SU-DHL-6 (cell line): Measurements from ENCODE around the gene ZFYVE9.

ENCODE experiments used
- H2AFZ ChIP-seq: fragments of 200-600 bp; sonication (generic); 2 replicates; pipeline ENCODE4 v1.6.1; 2014; ENCODE audit warnings: low read depth, mild to moderate bottlenecking, moderate library complexity, mixed read lengths, antibody characterized with exemption, low read length; ENCODE audit not compliant: severe bottlenecking
- H3F3A ChIP-seq: fragments of 200-600 bp; shearing (Covaris generic); 2 replicates; pipeline ENCODE4 v1.6.0; 2016; ENCODE audit warnings: antibody characterized with exemption, mild to moderate bottlenecking; ENCODE audit not compliant: insufficient read depth
- H3K27ac ChIP-seq: fragments of 200-600 bp; sonication (generic); 2 replicates; pipeline ENCODE4 v1.5.1; 2016; ENCODE audit warnings: low read depth, mild to moderate bottlenecking, low read length, moderate library complexity, mixed read lengths
- H3K27me3 ChIP-seq: fragments of 200-600 bp; sonication (generic), shearing (Covaris generic); 2 replicates; pipeline ENCODE4 v1.6.0; 2014; ENCODE audit warnings: mild to moderate bottlenecking, low read length
- H3K36me3 ChIP-seq: fragments of 200-600 bp; sonication (generic); 2 replicates; pipeline ENCODE4 v1.6.1; 2014; ENCODE audit warnings: mild to moderate bottlenecking, low read length, mixed read lengths
- H3K4me2 ChIP-seq: fragments of 300-600, 200-600 bp; shearing (Covaris generic), sonication (generic); 2 replicates; pipeline ENCODE4 v1.6.0; 2014; ENCODE audit warnings: low read length, low read depth, mild to moderate bottlenecking; ENCODE audit not compliant: poor library complexity, severe bottlenecking
- H3K4me3 ChIP-seq: fragments of 200-600 bp; sonication (generic); 2 replicates; pipeline ENCODE4 v1.5.1; 2014; ENCODE audit warnings: antibody characterized with exemption, low read length, mild to moderate bottlenecking, mixed read lengths; ENCODE audit not compliant: insufficient read depth, poor library complexity, severe bottlenecking
- H3K79me2 ChIP-seq: fragments of 200-600 bp; sonication (generic); 2 replicates; pipeline ENCODE4 v1.6.1; 2014; ENCODE audit warnings: mild to moderate bottlenecking, low read length, moderate library complexity; ENCODE audit not compliant: insufficient read depth
- H3K9ac ChIP-seq: fragments of 200-600 bp; sonication (generic); 2 replicates; pipeline ENCODE4 v1.7.0; 2014; ENCODE audit warnings: mild to moderate bottlenecking, low read length
- H3K9me2 ChIP-seq: fragments of 200-600 bp; sonication (generic); replicated peaks from 2 replicates; pipeline ENCODE4 v1.6.1; 2014; ENCODE audit warnings: low read length; ENCODE audit not compliant: insufficient read depth
- H3K9me3 ChIP-seq: fragments of 200-600 bp; sonication (generic); 2 replicates; pipeline ENCODE4 v1.6.1; 2014; ENCODE audit warnings: low read length, mixed read lengths; ENCODE audit not compliant: insufficient read depth
- H4K20me1 ChIP-seq: fragments of 200-600 bp; sonication (generic); 2 replicates; pipeline ENCODE4 v1.6.1; 2014; ENCODE audit warnings: low read depth, mild to moderate bottlenecking, antibody characterized with exemption, low read length, moderate library complexity, mixed read lengths
- EZH2phosphoT487 ChIP-seq: fragments of 200-600 bp; sonication (generic), shearing (Covaris generic); conservative IDR thresholded peaks from 2 replicates; pipeline ENCODE4 v1.6.1; 2018; ENCODE audit warnings: mild to moderate bottlenecking, antibody characterized with exemption, low read length, moderate library complexity, mixed read lengths
- TF ChIP-seq, protein P1 (sequence below): fragments of 200-600 bp; sonication (generic); IDR thresholded peaks from one replicate; pipeline ENCODE4 v1.5.1; 2017; ENCODE audit warnings: antibody characterized with exemption, mild to moderate bottlenecking, low read length, moderate library complexity; ENCODE audit not compliant: insufficient read depth, poor library complexity, severe bottlenecking

The ZFYVE9 gene

DNA sequence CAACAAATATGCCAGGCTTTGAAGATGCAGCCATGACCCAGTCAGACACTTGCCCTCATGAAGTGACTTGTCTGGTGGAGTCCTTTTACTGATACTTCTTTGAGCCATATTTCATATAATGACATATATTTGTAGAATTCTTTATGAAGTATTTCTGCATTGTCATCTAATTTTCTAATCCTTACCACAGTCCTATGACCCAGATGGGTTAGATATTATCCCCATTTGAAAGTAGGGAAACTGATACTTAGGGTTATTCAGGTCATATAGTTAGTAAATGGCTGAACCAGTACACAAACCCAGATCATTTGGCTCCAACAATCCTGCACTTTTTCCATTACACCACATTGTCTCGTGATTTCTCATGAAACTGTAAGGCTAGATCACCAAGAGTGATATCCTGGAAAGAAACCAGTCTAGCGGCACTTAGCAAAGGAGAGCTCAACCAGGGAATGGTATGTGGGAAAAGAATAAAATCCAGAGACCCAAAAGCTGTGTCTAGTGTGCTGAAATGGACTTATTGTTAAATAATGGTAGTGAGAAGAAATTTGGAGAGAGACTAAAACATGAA is 49.6 kb downstream of the ZFYVE9 start:
- Histone ChIP-seq H3K27me3 (no peaks in the 10 kb centered on the region), H4K20me1 (no peaks in the 10 kb centered on the region), H2AFZ (no peak overlapping the region), H3F3A (no peaks in the 10 kb centered on the region), H3K27ac (no peak overlapping the region), H3K9ac (no peak overlapping the region), H3K4me3 (no peak overlapping the region), H3K9me3 (no peaks in the 10 kb centered on the region), H3K4me2 (no peak overlapping the region), H3K9me2 (no peaks in the 10 kb centered on the region), H3K79me2 (no peaks in the 10 kb centered on the region), H3K36me3 (no peaks in the 10 kb centered on the region)
- TF ChIP-seq, protein P1, sequence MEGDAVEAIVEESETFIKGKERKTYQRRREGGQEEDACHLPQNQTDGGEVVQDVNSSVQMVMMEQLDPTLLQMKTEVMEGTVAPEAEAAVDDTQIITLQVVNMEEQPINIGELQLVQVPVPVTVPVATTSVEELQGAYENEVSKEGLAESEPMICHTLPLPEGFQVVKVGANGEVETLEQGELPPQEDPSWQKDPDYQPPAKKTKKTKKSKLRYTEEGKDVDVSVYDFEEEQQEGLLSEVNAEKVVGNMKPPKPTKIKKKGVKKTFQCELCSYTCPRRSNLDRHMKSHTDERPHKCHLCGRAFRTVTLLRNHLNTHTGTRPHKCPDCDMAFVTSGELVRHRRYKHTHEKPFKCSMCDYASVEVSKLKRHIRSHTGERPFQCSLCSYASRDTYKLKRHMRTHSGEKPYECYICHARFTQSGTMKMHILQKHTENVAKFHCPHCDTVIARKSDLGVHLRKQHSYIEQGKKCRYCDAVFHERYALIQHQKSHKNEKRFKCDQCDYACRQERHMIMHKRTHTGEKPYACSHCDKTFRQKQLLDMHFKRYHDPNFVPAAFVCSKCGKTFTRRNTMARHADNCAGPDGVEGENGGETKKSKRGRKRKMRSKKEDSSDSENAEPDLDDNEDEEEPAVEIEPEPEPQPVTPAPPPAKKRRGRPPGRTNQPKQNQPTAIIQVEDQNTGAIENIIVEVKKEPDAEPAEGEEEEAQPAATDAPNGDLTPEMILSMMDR: no peak
- TF ChIP-seq EZH2phosphoT487: no peak

DNA sequence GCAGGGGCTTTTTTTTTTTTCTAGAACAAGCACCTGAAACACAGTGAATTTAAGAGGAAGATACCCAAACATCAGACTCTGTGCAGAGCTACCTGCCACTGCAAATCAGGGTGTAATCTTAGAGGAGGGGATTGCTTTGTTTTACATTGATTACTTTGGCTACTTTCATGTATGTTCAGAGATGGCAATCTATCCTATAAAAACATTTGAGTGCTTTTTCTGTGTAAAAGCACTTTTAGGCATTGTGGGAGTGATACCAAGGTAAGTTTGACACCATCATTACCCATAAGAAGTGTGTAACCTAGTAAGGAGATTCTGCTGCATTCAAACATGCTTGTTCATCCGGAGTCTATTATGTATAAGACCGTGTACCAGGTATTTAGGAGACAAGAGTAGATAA is 50.1 kb downstream of the ZFYVE9 start:
- Histone ChIP-seq H2AFZ (no peak overlapping the region), H3K4me3 (no peak overlapping the region), H3K79me2 (no peaks in the 10 kb centered on the region), H3K27ac (no peak overlapping the region), H3K9me2 (no peaks in the 10 kb centered on the region), H3K9me3 (no peaks in the 10 kb centered on the region), H3K9ac (no peak overlapping the region), H3K36me3 (no peaks in the 10 kb centered on the region), H4K20me1 (no peaks in the 10 kb centered on the region), H3K27me3 (no peaks in the 10 kb centered on the region), H3K4me2 (no peak overlapping the region), H3F3A (no peaks in the 10 kb centered on the region)
- TF ChIP-seq EZH2phosphoT487: no peak
- TF ChIP-seq, protein P1: no peak

DNA sequence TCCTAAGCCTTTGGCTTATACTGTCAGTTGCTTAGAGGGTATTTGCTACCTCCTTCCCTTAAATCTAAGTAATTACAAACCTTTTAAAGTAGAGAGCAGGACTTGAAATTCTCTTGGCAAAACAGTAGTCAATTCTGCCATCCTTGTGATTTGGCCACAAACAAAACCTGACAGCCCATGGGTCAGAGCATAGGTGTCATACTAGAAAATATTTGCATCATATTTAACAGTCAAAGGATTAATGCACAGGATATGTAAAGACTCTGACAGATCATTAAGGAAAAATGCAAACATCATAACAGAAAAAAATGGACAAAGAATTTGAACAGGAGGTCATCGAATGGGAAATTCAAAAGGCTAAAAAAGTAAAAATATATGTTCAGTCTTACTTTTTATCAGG is 50.5 kb downstream of the ZFYVE9 start:
- no peaks in the 10 kb centered on the region for H3K9me2 ChIP-seq
- H3K27ac ChIP-seq: no peak overlapping the region
- no peaks in the 10 kb centered on the region for H3K9me3 ChIP-seq
- no peak overlapping the region for H3K9ac ChIP-seq
- H2AFZ ChIP-seq: no peak overlapping the region
- no peaks in the 10 kb centered on the region for H4K20me1 ChIP-seq
- no peak overlapping the region for H3K4me2 ChIP-seq
- H3K36me3 ChIP-seq: no peaks in the 10 kb centered on the region
- H3K79me2 ChIP-seq: no peaks in the 10 kb centered on the region
- no peaks in the 10 kb centered on the region for H3F3A ChIP-seq
- H3K27me3 ChIP-seq: no peaks in the 10 kb centered on the region
- TF ChIP-seq EZH2phosphoT487: no peak
- TF ChIP-seq, protein P1: no peak
- H3K4me3 ChIP-seq: no peak overlapping the region
